Stimulated activated CD8-positive, alpha-beta memory T cell treated with anti-CD3 and anti-CD28 coated beads, Interleukin-15, amount 100 ng/mL, for 24 hours (primary cell): ENCODE data around the gene PFAS.
A peak's percentile ranks its signal among the peaks of the same experiment; 100 is the strongest.
"Not testable (repeated sequence)": the region's sequence is repeated elsewhere in the genome, so short reads cannot be mapped to it uniquely, and the experiment has no call there.

Experiments
- DNase-seq: peaks from one replicate; pipeline ENCODE4 v3.0.0-alpha.2; 2020; ENCODE audit warnings: low read depth

PFAS gene

GRCh38 chr17:8248751-8249607 is at the start of gene PFAS:
TSS of gene PFAS (plus strand) at chr17:8249289. CDS start at chr17:8253938, 4,649 bp downstream.
- DNase-seq = peak; percentile 98

- no peak for DNase-seq
Measured at GRCh38 chr17:8204761-8205555, 44.1 kb upstream of the PFAS start.

GRCh38 chr17:8206536-8206935 is 42.6 kb upstream of the PFAS start:
- DNase-seq = no peak

GRCh38 chr17:8209907-8210760 is 39.0 kb upstream of the PFAS start, which contains the start of gene AURKB:
TSS of gene AURKB (minus strand) at chr17:8210575. CDS start at chr17:8210224, 351 bp downstream.
- peak; percentile 64 for DNase-seq

GRCh38 chr17:8210761-8211458 is 38.2 kb upstream of the PFAS start:
- DNase-seq = no peak

- no peak for DNase-seq
Measured at GRCh38 chr17:8212312-8213180, 36.5 kb upstream of the PFAS start.

- not testable (repeated sequence) for DNase-seq
Measured at GRCh38 chr17:8214000-8214399, 35.1 kb upstream of the PFAS start.

- peak; percentile 99 for DNase-seq
Measured at GRCh38 chr17:8220783-8221662, 28.1 kb upstream of the PFAS start.

- DNase-seq = peak; percentile 83
Measured at GRCh38 chr17:8221663-8222379, 27.3 kb upstream of the PFAS start.

GRCh38 chr17:8222380-8222629 is 26.8 kb upstream of the PFAS start:
- no peak for DNase-seq

GRCh38 chr17:8222630-8223355 is 26.3 kb upstream of the PFAS start:
- DNase-seq = peak; percentile 95

- no peak for DNase-seq
Measured at GRCh38 chr17:8223356-8224126, 25.5 kb upstream of the PFAS start.

- DNase-seq = no peak
Measured at GRCh38 chr17:8224891-8225812, 23.9 kb upstream of the PFAS start.

- DNase-seq = peak; percentile 54
Measured at GRCh38 chr17:8225813-8226535, 23.1 kb upstream of the PFAS start.

- DNase-seq = peak; percentile 18
Measured at GRCh38 chr17:8226536-8227237, 22.4 kb upstream of the PFAS start.
